ENCODE measurements around the gene RAPSN.

The RAPSN gene

GRCh38 chr11:47387944-47388696, 60.8 kb downstream of the RAPSN start:
- DNase-seq = no peak
